HL-60 (cell line): Measurements from ENCODE around the gene ITM2A.

Experiments
- DNase-seq, 2 experiments: peaks; one replicate each; pipeline ENCODE4 v3.0.0-alpha.2; 2010 to 2020; ENCODE audit warnings: low read depth in 1 of 2, low spot score in 1 of 2
- H3K27ac ChIP-seq: fragments of 250-450 bp; sonication (Bioruptor Pico); replicated peaks from 2 replicates; pipeline ENCODE4 v1.5.1; 2020; ENCODE audit warnings: mild to moderate bottlenecking, moderate library complexity
- H3K27me3 ChIP-seq: fragments of 250-450 bp; sonication (Bioruptor Pico); 2 replicates; pipeline ENCODE4 v1.5.1; 2021; ENCODE audit warnings: mild to moderate bottlenecking, moderate library complexity; ENCODE audit not compliant: insufficient read depth, poor library complexity, severe bottlenecking
- H3K4me3 ChIP-seq: replicated peaks from 2 replicates; pipeline ENCODE4 v1.5.1; 2011; ENCODE audit warnings: mild to moderate bottlenecking, control low read depth, low read length; ENCODE audit not compliant: insufficient read depth
- CTCF ChIP-seq: IDR thresholded peaks from one replicate; pipeline ENCODE4 v1.5.1; 2011; ENCODE audit warnings: low read length, control low read depth, inconsistent platforms; ENCODE audit not compliant: insufficient read depth
- GABPA ChIP-seq: IDR thresholded peaks from 2 replicates; pipeline ENCODE4 v1.6.1; 2012; ENCODE audit warnings: low read depth
- POLR2AphosphoS5 ChIP-seq: IDR thresholded peaks from 2 replicates; pipeline ENCODE4 v1.6.1; 2012; ENCODE audit warnings: low read depth
- REST ChIP-seq: IDR thresholded peaks from 2 replicates; pipeline ENCODE4 v1.6.1; 2012; ENCODE audit warnings: low read depth; ENCODE audit not compliant: insufficient replicate concordance
- SPI1 ChIP-seq: IDR thresholded peaks from 2 replicates; pipeline ENCODE4 v1.6.1; 2012; ENCODE audit warnings: low read depth, mild to moderate bottlenecking, borderline replicate concordance

ITM2A gene

GRCh38 chrX:79412972-79413371 lies 45.8 kb upstream of the ITM2A start:
- DNase-seq = peak in 1 of 2 experiments; percentile 2
- no peak overlapping the region for H3K4me3 ChIP-seq
- no peak for TF ChIP-seq GABPA
- TF ChIP-seq SPI1 = no peak
- no peak for TF ChIP-seq REST

GRCh38 chrX:79412166-79412565 lies 45.0 kb upstream of the ITM2A start:
- Histone ChIP-seq H3K4me3 (no peak overlapping the region), H3K27ac (no peak overlapping the region), H3K27me3 (no peaks in the 10 kb centered on the region)
- no peak for DNase-seq
- TF ChIP-seq GABPA (no peak), CTCF (no peak), POLR2AphosphoS5 (no peak), REST (no peak), SPI1 (no peak)

More at GRCh38 chrX:79412972-79413371, 45.8 kb upstream of the ITM2A start:
- Histone ChIP-seq H3K27ac (no peak overlapping the region), H3K27me3 (no peaks in the 10 kb centered on the region)

- Histone ChIP-seq H3K27me3 (no peaks in the 10 kb centered on the region), H3K27ac (no peak overlapping the region), H3K4me3 (no peak overlapping the region)
- no peak for DNase-seq
- no peak for TF ChIP-seq GABPA
- no peak for TF ChIP-seq POLR2AphosphoS5
- TF ChIP-seq REST = no peak
- TF ChIP-seq CTCF = no peak
- no peak for TF ChIP-seq SPI1
Measured at GRCh38 chrX:79409657-79410056, 42.5 kb upstream of the ITM2A start.
